ENCODE data around the gene C1QTNF5. TPM values are rescaled to one million over a fixed set of nuclear protein-coding genes. Genes with fewer than 3 reads are reported as not detected.

Gene C1QTNF5
- total RNA-seq, 1 donor: 6.5 TPM

DNA sequence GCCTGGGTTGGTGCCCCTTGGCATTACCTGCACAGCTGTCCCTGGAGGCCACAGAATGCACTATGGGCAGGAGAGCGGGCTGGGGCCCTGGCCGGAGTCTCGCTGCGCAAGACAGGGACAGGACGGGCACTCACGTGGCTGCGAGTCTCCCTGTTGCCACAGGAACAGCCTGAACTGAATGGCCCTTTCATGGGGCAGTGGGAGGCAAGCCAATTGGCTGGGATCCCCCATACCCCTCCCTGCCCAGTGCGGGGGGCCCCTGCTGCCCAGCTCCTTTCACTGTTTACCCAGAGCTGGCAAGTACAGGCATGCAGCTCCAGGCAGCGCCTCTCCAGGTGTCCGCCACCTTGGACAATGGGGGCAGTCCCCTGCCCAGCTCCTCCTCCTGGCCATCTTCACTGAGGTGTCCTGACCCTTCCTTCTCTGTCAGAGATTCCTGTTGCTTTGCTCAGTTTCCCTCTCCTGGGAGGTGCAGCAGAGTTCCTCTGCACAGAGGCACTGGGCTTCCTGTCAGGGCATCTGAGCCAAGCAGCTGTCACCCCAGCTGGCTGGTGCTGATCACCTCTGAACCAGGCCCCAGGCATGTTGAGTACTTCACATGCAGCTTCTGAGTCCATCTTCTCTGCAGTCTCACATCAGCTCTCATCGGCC, 35.6 kb upstream of the C1QTNF5 start:
- no peak overlapping the region for H3K4me3 ChIP-seq (ENCODE audit: low read depth, low read length)
- no peak for DNase-seq (ENCODE audit: low read depth)
- no peak for TF ChIP-seq CTCF (IDR thresholded peaks at IDR 0.05; ENCODE audit: insufficient read depth, low read depth, low read length)

- H3K4me3 ChIP-seq (ENCODE audit: low read depth, low read length): no peak overlapping the region
- no peak for TF ChIP-seq CTCF (IDR thresholded peaks at IDR 0.05; ENCODE audit: insufficient read depth, low read depth, low read length)
- DNase-seq (ENCODE audit: low read depth): peak; percentile 75
These were observed 34.9 kb upstream of the C1QTNF5 start for GRCh38 chr11:119375337-119376196.

DNA sequence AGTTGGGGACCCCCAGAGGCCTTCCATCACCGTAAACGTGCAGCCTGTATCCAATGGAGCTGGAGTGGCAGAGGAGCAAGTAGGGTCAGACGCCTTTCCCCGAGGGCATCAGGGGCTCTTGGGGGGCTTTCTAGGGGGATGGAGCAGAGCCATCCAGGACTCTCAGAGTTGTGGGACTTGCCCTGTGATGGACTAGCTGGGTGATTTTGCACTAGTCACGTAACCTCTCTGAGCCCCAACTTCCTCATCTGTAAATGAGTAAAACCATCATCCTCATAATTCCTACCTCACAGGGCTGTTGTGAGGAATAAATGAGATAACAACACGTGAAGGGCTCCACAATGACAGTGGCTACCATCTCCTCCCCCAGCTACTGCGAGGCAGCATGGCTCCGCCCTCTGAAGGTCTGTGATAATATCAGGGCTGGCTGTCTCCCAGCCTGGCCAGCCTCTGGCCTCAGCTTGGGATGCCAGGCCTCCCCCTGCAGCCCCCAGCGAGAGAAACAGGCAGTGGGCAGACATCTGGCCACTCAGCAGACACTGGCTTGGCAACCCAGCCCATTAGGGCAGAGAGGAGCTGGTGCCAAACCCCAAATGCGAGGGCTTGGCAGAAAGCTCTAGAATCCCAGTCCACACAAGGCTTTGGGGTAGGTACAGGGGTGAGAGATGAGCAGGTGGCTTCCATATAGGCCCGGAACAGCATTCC, 34.1 kb upstream of the C1QTNF5 start:
- H3K4me3 ChIP-seq (ENCODE audit: low read depth, low read length): no peak overlapping the region
- no peak for DNase-seq (ENCODE audit: low read depth)
- TF ChIP-seq CTCF (IDR thresholded peaks at IDR 0.05; ENCODE audit: insufficient read depth, low read depth, low read length): no peak

- TF ChIP-seq CTCF (IDR thresholded peaks at IDR 0.05; ENCODE audit: insufficient read depth, low read depth, low read length): peak; percentile 97
- no peak overlapping the region for H3K4me3 ChIP-seq (ENCODE audit: low read depth, low read length)
- peak; percentile 83 for DNase-seq (ENCODE audit: low read depth)
These were observed 33.4 kb upstream of the C1QTNF5 start for GRCh38 chr11:119373921-119374631.

DNA sequence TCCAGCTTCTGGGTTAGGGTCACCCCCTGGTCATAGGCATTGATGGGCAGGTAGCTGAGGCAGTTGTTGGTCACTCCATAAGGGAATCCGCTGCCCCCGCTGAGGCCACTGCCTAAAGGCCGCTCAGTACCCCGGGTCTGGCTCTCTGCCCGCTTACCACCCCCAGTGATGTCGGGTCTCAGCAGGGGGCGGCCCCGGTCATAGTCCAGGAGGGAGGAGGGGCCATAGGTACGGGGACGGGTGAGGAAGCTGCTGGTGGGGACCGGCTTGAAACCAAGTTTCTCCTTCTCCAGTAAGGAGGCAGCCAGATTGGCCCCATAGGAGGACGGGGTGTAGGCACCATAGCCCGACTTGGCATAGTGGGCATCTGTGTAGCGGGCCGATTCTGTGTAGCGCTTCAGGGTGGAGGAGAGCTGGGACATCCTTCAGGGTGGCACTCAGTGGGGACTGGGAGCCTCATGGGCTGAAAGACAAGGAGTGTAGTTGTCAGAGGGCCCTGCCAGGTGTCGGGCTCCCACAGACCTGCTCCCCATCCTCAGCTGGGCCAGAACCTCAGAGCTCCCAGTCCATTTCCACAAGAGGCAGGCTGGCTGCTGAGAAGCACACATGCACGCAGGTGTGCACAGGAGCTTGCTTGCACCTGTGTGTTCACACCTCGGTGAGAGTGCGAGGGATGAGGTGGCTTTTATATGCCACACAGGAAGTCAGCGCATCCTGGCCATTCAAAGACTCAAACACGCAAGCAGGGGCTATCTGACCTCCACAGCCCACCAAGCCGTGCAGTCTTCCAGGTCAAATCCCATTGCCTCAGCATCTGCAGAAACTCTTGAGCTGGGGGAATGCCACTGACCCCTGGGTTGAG, 32.6 kb upstream of the C1QTNF5 start:
- DNase-seq (ENCODE audit: low read depth): no peak
- no peak for TF ChIP-seq CTCF (IDR thresholded peaks at IDR 0.05; ENCODE audit: insufficient read depth, low read depth, low read length)
- no peak overlapping the region for H3K4me3 ChIP-seq (ENCODE audit: low read depth, low read length)

All from fibroblast of villous mesenchyme (primary cell).